Activated CD8-positive, alpha-beta T cell treated with anti-CD3 and anti-CD28 coated beads for 36 hours (primary cell): ENCODE data around the gene CHD5. TPM values are rescaled to one million over a fixed set of nuclear protein-coding genes. Genes with fewer than 3 reads are reported as not detected.

Source experiments
- ATAC-seq: fragments of 200-7000 bp; cut with Tn5 transposase; one replicate; pipeline ENCODE4 v1.10.0; 2021; ENCODE audit warnings: mild to moderate bottlenecking, moderate library complexity
- CTCF ChIA-PET: fragments of 350-600 bp; sonication (Branson Sonifier 250); formaldehyde crosslinking; loops from one replicate; lab custom pipeline; 2021; ENCODE audit warnings: antibody characterized with exemption; lab: Charles Lee
- POLR2A ChIA-PET: fragments of 350-600 bp; sonication (Branson Sonifier 250); formaldehyde crosslinking; loops from one replicate; lab custom pipeline; 2021; ENCODE audit warnings: antibody characterized with exemption; lab: Charles Lee
- DNase-seq: peaks from one replicate; pipeline ENCODE4 v3.0.0-alpha.2; 2020
- H3K27ac Mint-ChIP-seq: one replicate; pipeline ENCODE4 v1.8.0; 2021; ENCODE audit warnings: mild to moderate bottlenecking, mixed read lengths
- H3K27me3 Mint-ChIP-seq: one replicate; pipeline ENCODE4 v1.8.0; 2021; ENCODE audit warnings: mixed read lengths
- H3K36me3 Mint-ChIP-seq: one replicate; pipeline ENCODE4 v1.8.0; 2021; ENCODE audit warnings: low read depth, mixed read lengths
- H3K4me1 Mint-ChIP-seq: one replicate; pipeline ENCODE4 v1.8.0; 2021; ENCODE audit warnings: low read depth, mixed read lengths
- H3K4me3 Mint-ChIP-seq: one replicate; pipeline ENCODE4 v1.8.0; 2021; ENCODE audit warnings: mild to moderate bottlenecking, moderate library complexity, mixed read lengths
- H3K9me3 Mint-ChIP-seq: one replicate; pipeline ENCODE4 v1.8.0; 2021; ENCODE audit warnings: mixed read lengths
- intact Hi-C: fragments of 100-400 bp; cut with micrococcal nuclease; formaldehyde crosslinking; loops from one replicate; pipeline ENCODE4 v1.10.0; 2022
- total RNA-seq, 2 experiments: library from RNA; stranded (reverse); gene quantifications; one replicate each; pipeline ENCODE4 v1.2.3, GENCODE V29; 2021
- TF ChIP-seq, protein P1 (sequence below): fragments of 200-600 bp; IDR thresholded peaks from one replicate; pipeline ENCODE4 v1.8.0; 2022; ENCODE audit warnings: antibody characterized with exemption, mild to moderate bottlenecking

Gene CHD5
- total RNA-seq, 2 experiments from 2014 or later: 0.61 to 0.63 TPM

DNA sequence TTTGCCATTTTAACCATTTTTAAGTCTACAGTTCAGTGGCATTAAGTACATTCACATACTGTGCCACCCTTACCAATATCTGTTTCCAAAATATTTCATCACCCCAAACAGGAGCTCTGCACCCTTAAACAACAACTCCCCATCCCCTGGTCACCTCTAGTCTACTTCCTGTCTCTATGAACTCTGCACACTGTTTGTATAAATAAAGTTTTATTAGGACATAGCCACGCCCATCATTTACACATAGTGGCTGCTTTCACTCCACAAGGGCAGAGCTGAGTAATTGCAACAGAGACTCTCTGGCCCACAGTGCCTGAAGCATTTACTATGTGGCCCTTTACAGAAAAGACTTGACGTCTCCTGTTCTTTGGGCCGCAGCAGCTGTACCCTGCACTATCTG lies 104.4 kb downstream of the CHD5 start:
- no peak for DNase-seq
- TF ChIP-seq, protein P1, sequence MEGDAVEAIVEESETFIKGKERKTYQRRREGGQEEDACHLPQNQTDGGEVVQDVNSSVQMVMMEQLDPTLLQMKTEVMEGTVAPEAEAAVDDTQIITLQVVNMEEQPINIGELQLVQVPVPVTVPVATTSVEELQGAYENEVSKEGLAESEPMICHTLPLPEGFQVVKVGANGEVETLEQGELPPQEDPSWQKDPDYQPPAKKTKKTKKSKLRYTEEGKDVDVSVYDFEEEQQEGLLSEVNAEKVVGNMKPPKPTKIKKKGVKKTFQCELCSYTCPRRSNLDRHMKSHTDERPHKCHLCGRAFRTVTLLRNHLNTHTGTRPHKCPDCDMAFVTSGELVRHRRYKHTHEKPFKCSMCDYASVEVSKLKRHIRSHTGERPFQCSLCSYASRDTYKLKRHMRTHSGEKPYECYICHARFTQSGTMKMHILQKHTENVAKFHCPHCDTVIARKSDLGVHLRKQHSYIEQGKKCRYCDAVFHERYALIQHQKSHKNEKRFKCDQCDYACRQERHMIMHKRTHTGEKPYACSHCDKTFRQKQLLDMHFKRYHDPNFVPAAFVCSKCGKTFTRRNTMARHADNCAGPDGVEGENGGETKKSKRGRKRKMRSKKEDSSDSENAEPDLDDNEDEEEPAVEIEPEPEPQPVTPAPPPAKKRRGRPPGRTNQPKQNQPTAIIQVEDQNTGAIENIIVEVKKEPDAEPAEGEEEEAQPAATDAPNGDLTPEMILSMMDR: no peak
- CTCF ChIA-PET: no interaction called here
- intact Hi-C loops: no loop called here
- no peak overlapping the region for H3K27ac Mint-ChIP-seq
- H3K9me3 Mint-ChIP-seq: no peaks in the 10 kb centered on the region
- no peak for ATAC-seq
- POLR2A ChIA-PET: interaction anchor here (1.2 kb wide), 1 partner anchor 12 kb away, joined by 4 read pairs; no protein-coding TSS in a partner anchor
- H3K4me1 Mint-ChIP-seq: no peaks in the 10 kb centered on the region
- no peak overlapping the region for H3K4me3 Mint-ChIP-seq
- H3K36me3 Mint-ChIP-seq: peaks cover 34% of the 10 kb centered on the region
- H3K27me3 Mint-ChIP-seq: no peaks in the 10 kb centered on the region

DNA sequence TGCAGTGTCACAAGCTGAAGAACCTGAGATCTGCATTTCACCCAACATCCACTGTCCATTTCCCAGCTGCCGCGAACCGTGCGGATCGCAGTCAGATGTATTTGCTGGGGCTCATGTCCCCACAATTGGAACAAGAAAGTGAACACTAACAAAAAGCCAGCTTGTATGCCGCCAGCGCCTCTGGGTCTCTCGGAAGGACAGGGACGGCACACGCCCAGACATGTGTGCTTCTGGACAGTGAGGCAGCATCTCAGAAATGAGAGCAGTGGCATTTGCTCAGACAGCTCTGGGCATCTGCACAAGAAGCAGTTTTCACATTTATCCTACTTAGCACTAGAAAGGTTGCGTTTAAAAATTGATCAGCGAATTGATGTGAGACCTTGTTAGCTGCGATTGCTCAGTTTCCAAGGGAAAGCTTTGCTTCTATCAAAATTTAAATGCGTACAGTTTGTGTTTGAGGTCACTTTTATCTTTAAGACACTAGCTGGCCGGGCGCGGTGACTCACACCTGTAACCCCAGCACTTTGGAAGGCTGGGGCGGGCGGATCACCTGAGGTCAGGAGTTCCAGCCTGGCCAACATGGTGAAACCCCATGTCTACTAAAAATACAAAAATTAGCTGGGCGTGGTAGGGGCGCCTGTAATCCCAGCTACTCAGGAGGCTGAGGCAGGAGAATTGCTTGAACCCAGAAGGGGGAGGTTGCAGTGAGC lies 105.8 kb downstream of the CHD5 start:
- ChIA-PET POLR2A (no interaction called here), CTCF (interaction anchor here (1.3 to 1.4 kb wide), 2 partner anchors 8 to 130 kb away, joined by 3 to 4 read pairs; no protein-coding TSS in a partner anchor)
- Mint-ChIP-seq H3K4me3 (no peak overlapping the region), H3K36me3 (peaks cover 26% of the 10 kb centered on the region), H3K9me3 (no peaks in the 10 kb centered on the region), H3K4me1 (no peaks in the 10 kb centered on the region), H3K27me3 (no peaks in the 10 kb centered on the region), H3K27ac (no peak overlapping the region)
- TF ChIP-seq, protein P1: no peak
- DNase-seq (no peak), ATAC-seq (no peak)
- intact Hi-C loops: no loop called here

DNA sequence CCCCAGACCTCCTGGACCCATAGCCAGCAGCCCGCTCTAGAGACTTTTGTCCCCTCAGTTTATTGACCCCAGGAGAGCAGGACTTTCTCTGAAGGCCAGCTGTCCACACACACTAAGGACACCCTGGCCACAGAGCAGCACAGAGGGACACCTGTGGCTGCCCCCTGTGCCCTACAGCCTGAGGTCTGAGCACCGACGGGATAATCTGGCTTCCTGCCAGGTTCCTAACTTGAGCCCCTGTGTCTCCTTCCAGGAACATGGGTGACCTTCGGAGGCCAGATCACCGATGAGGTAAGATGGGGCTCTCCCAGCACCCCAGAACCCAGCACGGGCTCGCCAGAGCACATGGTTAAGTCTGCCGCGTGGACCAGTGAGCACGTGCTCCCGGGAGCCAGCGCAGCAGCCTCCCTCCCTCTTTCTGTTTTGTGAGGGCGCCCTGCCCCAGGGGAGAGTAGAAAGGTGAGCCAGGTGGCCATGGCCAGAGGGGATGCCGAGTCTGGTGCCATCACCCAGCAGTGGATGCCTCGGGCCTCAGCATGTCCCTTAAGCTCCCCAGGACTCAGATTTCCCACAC lies 106.6 kb downstream of the CHD5 start:
- peaks cover 23% of the 10 kb centered on the region for H3K36me3 Mint-ChIP-seq
- POLR2A ChIA-PET: no interaction called here
- H3K4me1 Mint-ChIP-seq: no peaks in the 10 kb centered on the region
- no peaks in the 10 kb centered on the region for H3K9me3 Mint-ChIP-seq
- TF ChIP-seq, protein P1: no peak
- no peak overlapping the region for H3K4me3 Mint-ChIP-seq
- CTCF ChIA-PET: interaction anchor here (1.3 kb wide), 1 partner anchor 9 kb away, joined by 4 read pairs; no protein-coding TSS in a partner anchor
- intact Hi-C loops: no loop called here
- ATAC-seq (no peak), DNase-seq (no peak)
- no peak overlapping the region for H3K27ac Mint-ChIP-seq
- no peaks in the 10 kb centered on the region for H3K27me3 Mint-ChIP-seq

DNA sequence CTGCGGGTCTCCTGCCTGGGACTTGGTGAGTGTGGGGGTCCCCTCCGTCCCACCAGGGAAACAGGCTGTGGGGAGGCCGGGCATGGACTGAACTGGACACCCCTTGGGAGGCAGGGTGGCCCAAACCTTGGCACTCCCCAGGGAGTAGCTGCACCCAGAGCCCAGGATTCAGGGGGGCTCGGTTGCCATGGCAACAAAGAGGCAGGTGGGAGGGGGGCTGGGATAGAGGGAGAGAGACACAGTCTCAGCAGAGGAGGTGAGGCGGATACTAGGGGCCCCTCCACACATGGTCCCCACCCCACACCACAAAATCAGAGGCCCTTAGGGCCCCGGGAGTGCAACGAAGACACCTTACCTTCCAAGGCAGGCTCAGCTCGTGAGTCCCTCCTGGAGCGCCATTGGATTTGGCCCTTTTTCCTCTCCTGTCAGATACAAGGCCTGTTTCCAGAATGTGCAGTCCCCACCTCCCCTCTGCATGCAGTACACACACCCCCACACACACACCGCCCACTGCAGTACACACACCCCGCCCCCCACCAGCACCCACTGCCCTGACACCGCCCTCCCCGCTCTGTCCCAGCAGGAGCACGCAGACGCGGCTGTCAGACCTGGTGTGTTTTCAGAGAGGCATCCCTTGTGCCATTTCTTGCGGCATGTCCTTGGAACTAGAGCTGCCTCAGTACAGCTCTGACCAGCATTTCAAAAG lies 107.2 kb downstream of the CHD5 start:
- DNase-seq (no peak), ATAC-seq (no peak)
- H3K27me3 Mint-ChIP-seq: no peaks in the 10 kb centered on the region
- TF ChIP-seq, protein P1: no peak
- H3K9me3 Mint-ChIP-seq: no peaks in the 10 kb centered on the region
- ChIA-PET CTCF (interaction anchor here (1.3 kb wide), 1 partner anchor 9 kb away, joined by 4 read pairs; no protein-coding TSS in a partner anchor), POLR2A (no interaction called here)
- no peaks in the 10 kb centered on the region for H3K4me1 Mint-ChIP-seq
- no peak overlapping the region for H3K4me3 Mint-ChIP-seq
- intact Hi-C loops: no loop called here
- no peak overlapping the region for H3K27ac Mint-ChIP-seq
- H3K36me3 Mint-ChIP-seq: peaks cover 22% of the 10 kb centered on the region
